HG02870 (cell line): Measurements from ENCODE around the gene MLXIPL.
"Not testable (repeated sequence)": the region's sequence is repeated elsewhere in the genome, so short reads cannot be mapped to it uniquely, and the experiment has no call there.

ENCODE experiments used
- ATAC-seq: cut with Tn5 transposase; IDR thresholded peaks from one replicate; pipeline ENCODE4 v1.9.1; 2021; ENCODE audit warnings: mild to moderate bottlenecking, moderate library complexity; ENCODE audit not compliant: unreplicated experiment

The MLXIPL gene

GRCh38 chr7:73613954-73614735 is 10.2 kb downstream of the MLXIPL start:
- ATAC-seq = no peak

- no peak for ATAC-seq
Observed at GRCh38 chr7:73612598-73613269, 11.6 kb downstream of the MLXIPL start.

GRCh38 chr7:73611017-73611555 is 13.2 kb downstream of the MLXIPL start:
- ATAC-seq = no peak

- ATAC-seq = no peak
Observed at GRCh38 chr7:73610105-73610504, 14.2 kb downstream of the MLXIPL start.

- not testable (repeated sequence) for ATAC-seq
Observed at GRCh38 chr7:73607692-73607983, 16.7 kb downstream of the MLXIPL start.

- no peak for ATAC-seq
Observed at GRCh38 chr7:73606801-73607691, 17.3 kb downstream of the MLXIPL start.

- no peak for ATAC-seq
Observed at GRCh38 chr7:73605601-73606220, 18.6 kb downstream of the MLXIPL start.

GRCh38 chr7:73602721-73603651 is 21.3 kb downstream of the MLXIPL start:
- ATAC-seq = no peak

GRCh38 chr7:73599916-73600315 is 24.4 kb downstream of the MLXIPL start:
- ATAC-seq = no peak

- no peak for ATAC-seq
Observed at GRCh38 chr7:73599151-73599882, 25.0 kb downstream of the MLXIPL start.

- ATAC-seq = no peak
Observed at GRCh38 chr7:73597978-73598782, 26.1 kb downstream of the MLXIPL start.

- ATAC-seq = no peak
Observed at GRCh38 chr7:73596191-73597065, 27.9 kb downstream of the MLXIPL start.

- no peak for ATAC-seq
Observed at GRCh38 chr7:73595358-73595757, 29.0 kb downstream of the MLXIPL start.

- no peak for ATAC-seq
Observed at GRCh38 chr7:73593207-73594045, 30.9 kb downstream of the MLXIPL start.

GRCh38 chr7:73586911-73587310 is 37.4 kb downstream of the MLXIPL start:
- ATAC-seq = no peak

GRCh38 chr7:73585196-73585595 is 39.1 kb downstream of the MLXIPL start:
- ATAC-seq = no peak
